Measurements from ENCODE around the gene PRICKLE1. TPM values are rescaled to one million over a fixed set of nuclear protein-coding genes. Genes with fewer than 3 reads are reported as not detected.

Gene PRICKLE1
- total RNA-seq, 2 experiments from 2014 or later = 0.19 TPM; not detected in 1

- Histone ChIP-seq H4K20me1 (ENCODE audit: insufficient read depth, low read length) (no peaks in the 10 kb centered on the region), H3K27ac (ENCODE audit: low read depth, low read length, poor library complexity, severe bottlenecking) (no peak overlapping the region), H3K4me3 (ENCODE audit: low read depth, low read length, poor library complexity, severe bottlenecking) (no peak overlapping the region), H3K4me2 (ENCODE audit: low read length) (no peak overlapping the region), H2AFZ (ENCODE audit: low read length) (no peak overlapping the region), H3K9me2 (ENCODE audit: insufficient read depth, low read length) (no peaks in the 10 kb centered on the region), H3K4me1 (ENCODE audit: insufficient read depth, low read length, poor library complexity, severe bottlenecking) (peaks cover 5% of the 10 kb centered on the region), H3K36me3 (ENCODE audit: insufficient read depth, low read length) (no peaks in the 10 kb centered on the region), H3K9me3 (ENCODE audit: low read length) (no peaks in the 10 kb centered on the region), H3K79me2 (ENCODE audit: insufficient read depth, low read depth, low read length) (no peaks in the 10 kb centered on the region)
- no peak for DNase-seq (ENCODE audit: low spot score)
- no TSS peak for BruUV-seq (replicated peaks)
- ChIA-PET POLR2A (interaction anchor here (0.7 to 1.2 kb wide), 5 partner anchors 13 to 463 kb away, joined by 3 to 6 read pairs (median 3); no protein-coding TSS in a partner anchor), CTCF (ENCODE audit: unreplicated experiment) (no interaction called here)
- intact Hi-C loops (cut with micrococcal nuclease; ENCODE audit: unreplicated experiment) = no loop called here
- TF ChIP-seq CTCF (conservative IDR thresholded peaks at IDR 0.05; ENCODE audit: low read length) = no peak
- TF ChIP-seq EZH2phosphoT487 (IDR thresholded peaks at IDR 0.05; ENCODE audit: borderline replicate concordance, low read depth, low read length) = no peak
Observed at GRCh38 chr12:42584651-42585111, 4.9 kb downstream of the PRICKLE1 start.

- no peak overlapping the region for H3K4me2 ChIP-seq (ENCODE audit: low read length)
- CTCF ChIA-PET (ENCODE audit: unreplicated experiment) = no interaction called here
Observed at GRCh38 chr12:42583016-42583415, 6.5 kb downstream of the PRICKLE1 start.

More at GRCh38 chr12:42583016-42583415, 6.5 kb downstream of the PRICKLE1 start:
- H3K27ac ChIP-seq (ENCODE audit: low read depth, low read length, poor library complexity, severe bottlenecking) = no peak overlapping the region
- POLR2A ChIA-PET = interaction anchor here (0.6 to 1.4 kb wide), 2 partner anchors 68 to 450 kb away, joined by 3 read pairs; no protein-coding TSS in a partner anchor
- no peaks in the 10 kb centered on the region for H3K9me3 ChIP-seq (ENCODE audit: low read length)
- no peaks in the 10 kb centered on the region for H3K36me3 ChIP-seq (ENCODE audit: insufficient read depth, low read length)
- no TSS peak for BruUV-seq (replicated peaks)
- no peaks in the 10 kb centered on the region for H3K4me1 ChIP-seq (ENCODE audit: insufficient read depth, low read length, poor library complexity, severe bottlenecking)
- H3K9me2 ChIP-seq (ENCODE audit: insufficient read depth, low read length) = no peaks in the 10 kb centered on the region
- no peak overlapping the region for H2AFZ ChIP-seq (ENCODE audit: low read length)
- no peaks in the 10 kb centered on the region for H3K79me2 ChIP-seq (ENCODE audit: insufficient read depth, low read depth, low read length)
- H4K20me1 ChIP-seq (ENCODE audit: insufficient read depth, low read length) = no peaks in the 10 kb centered on the region
- H3K4me3 ChIP-seq (ENCODE audit: low read depth, low read length, poor library complexity, severe bottlenecking) = no peak overlapping the region
- no peak for DNase-seq (ENCODE audit: low spot score)
- TF ChIP-seq CTCF (conservative IDR thresholded peaks at IDR 0.05; ENCODE audit: low read length) = no peak
- no peak for TF ChIP-seq EZH2phosphoT487 (IDR thresholded peaks at IDR 0.05; ENCODE audit: borderline replicate concordance, low read depth, low read length)
- intact Hi-C loops (cut with micrococcal nuclease; ENCODE audit: unreplicated experiment) = no loop called here
